ENCODE results near the gene ADCY5.

- TF ChIP-seq SUZ12 (IDR thresholded peaks at IDR 0.05) = no peak
- no peak for TF ChIP-seq LEF1 (IDR thresholded peaks at IDR 0.05; ENCODE audit: borderline replicate concordance)
- TF ChIP-seq FOXK2 (IDR thresholded peaks at IDR 0.05) = no peak
- TF ChIP-seq HDGF (IDR thresholded peaks at IDR 0.05; ENCODE audit: borderline replicate concordance) = no peak
- no peak for TF ChIP-seq FOXM1 (IDR thresholded peaks at IDR 0.05; ENCODE audit: borderline replicate concordance)
- TF ChIP-seq ZNF384 (IDR thresholded peaks at IDR 0.05) = no peak
- TF ChIP-seq CTBP1 (IDR thresholded peaks at IDR 0.05; ENCODE audit: borderline replicate concordance) = no peak
- TF ChIP-seq PKNOX1 (IDR thresholded peaks at IDR 0.05) = no peak
- TF ChIP-seq SP1 (IDR thresholded peaks at IDR 0.05) = no peak
These were observed 127.1 kb downstream of the ADCY5 start for GRCh38 chr3:123321806-123322205.

All from HEK293T (cell line).